Measurements from ENCODE around the gene SMARCB1. TPM values are rescaled to one million over a fixed set of nuclear protein-coding genes. Genes with fewer than 3 reads are reported as not detected.

Gene SMARCB1
- total and polyA plus RNA-seq, 2 of the 4 experiments (the other 2 are of a cell fraction): 110 to 159 TPM

DNA sequence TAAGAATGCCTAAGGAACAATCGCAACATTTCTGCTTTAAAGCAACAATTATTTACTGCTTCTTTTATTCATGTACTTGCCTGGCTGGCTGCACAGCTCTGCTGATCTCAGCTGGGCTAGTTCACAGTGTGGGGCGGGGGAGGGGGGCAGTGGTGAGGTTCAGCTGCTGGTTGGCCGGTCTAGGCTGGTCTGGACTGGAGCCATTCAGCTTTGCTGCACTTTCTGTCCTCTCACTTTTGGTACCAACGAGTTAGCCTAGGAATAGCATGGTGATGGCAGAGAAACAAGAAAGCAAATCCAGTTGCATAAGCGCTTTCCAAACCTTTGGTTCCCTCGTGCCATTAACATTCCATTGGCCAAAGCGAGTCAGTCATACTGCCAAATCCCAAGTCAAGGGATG, 91.5 kb downstream of the SMARCB1 start:
- Histone ChIP-seq H2BK120ac (ENCODE audit: low read depth, low read length) (no peak overlapping the region), H3K56ac (ENCODE audit: extremely low read depth, insufficient read depth, low read length) (no peak overlapping the region), H3K27ac (ENCODE audit: insufficient read depth, low read length) (no peak overlapping the region), H2BK5ac (ENCODE audit: low read depth, low read length, poor library complexity, severe bottlenecking) (no peak overlapping the region), H3K9me3 (ENCODE audit: control insufficient read depth, insufficient read depth, low read length) (no peaks in the 10 kb centered on the region), H3K14ac (replicated peaks; ENCODE audit: low read depth, low read length) (no peak overlapping the region), H3K27me3 (ENCODE audit: control insufficient read depth, insufficient read depth, low read length) (no peaks in the 10 kb centered on the region), H3K4ac (ENCODE audit: low read depth, low read length) (no peak overlapping the region), H2AFZ (replicated peaks; ENCODE audit: low read length, poor library complexity) (no peak overlapping the region), H4K5ac (ENCODE audit: low read depth, low read length) (no peak overlapping the region), H3K79me1 (ENCODE audit: low read depth in 1 of 2, low read length in 2 of 2) (no peaks in the 10 kb centered on the region), H2AK5ac (ENCODE audit: low read depth, low read length) (no peak overlapping the region), H3K18ac (ENCODE audit: low read depth, low read length) (no peak overlapping the region), H3K4me1 (ENCODE audit: control insufficient read depth, insufficient read depth, low read length) (no peaks in the 10 kb centered on the region), H3K9ac (ENCODE audit: low read depth, low read length) (no peak overlapping the region), H3K9me1 (ENCODE audit: insufficient read depth, low read length) (peaks cover 8% of the 10 kb centered on the region; the same call in 1 of the 2 replicates), H2AK9ac (replicated peaks; ENCODE audit: low read depth, low read length, poor library complexity) (no peak overlapping the region), H2BK20ac (ENCODE audit: low read depth, low read length) (no peak overlapping the region), H3K36me3 (ENCODE audit: control insufficient read depth, insufficient read depth, low read length) (peaks cover 1% of the 10 kb centered on the region), H4K91ac (ENCODE audit: insufficient read depth, low read depth, low read length) (no peak overlapping the region), H4K20me1 (ENCODE audit: insufficient read depth, low read length) (no peaks in the 10 kb centered on the region), H3K4me2 (ENCODE audit: low read depth, low read length) (no peak overlapping the region), H3K23ac (ENCODE audit: low read depth, low read length) (no peak overlapping the region), H4K8ac (ENCODE audit: low read depth in 2 of 2, low read length in 2 of 2) (no peak overlapping the region), H3K4me3 (ENCODE audit: insufficient read depth, low read depth, low read length) (no peak overlapping the region), H2BK15ac (ENCODE audit: low read depth, low read length) (no peak overlapping the region)
- CTCF ChIA-PET: no interaction called here
- BruUV-seq (replicated peaks): no TSS peak
- TF ChIP-seq, protein P1, sequence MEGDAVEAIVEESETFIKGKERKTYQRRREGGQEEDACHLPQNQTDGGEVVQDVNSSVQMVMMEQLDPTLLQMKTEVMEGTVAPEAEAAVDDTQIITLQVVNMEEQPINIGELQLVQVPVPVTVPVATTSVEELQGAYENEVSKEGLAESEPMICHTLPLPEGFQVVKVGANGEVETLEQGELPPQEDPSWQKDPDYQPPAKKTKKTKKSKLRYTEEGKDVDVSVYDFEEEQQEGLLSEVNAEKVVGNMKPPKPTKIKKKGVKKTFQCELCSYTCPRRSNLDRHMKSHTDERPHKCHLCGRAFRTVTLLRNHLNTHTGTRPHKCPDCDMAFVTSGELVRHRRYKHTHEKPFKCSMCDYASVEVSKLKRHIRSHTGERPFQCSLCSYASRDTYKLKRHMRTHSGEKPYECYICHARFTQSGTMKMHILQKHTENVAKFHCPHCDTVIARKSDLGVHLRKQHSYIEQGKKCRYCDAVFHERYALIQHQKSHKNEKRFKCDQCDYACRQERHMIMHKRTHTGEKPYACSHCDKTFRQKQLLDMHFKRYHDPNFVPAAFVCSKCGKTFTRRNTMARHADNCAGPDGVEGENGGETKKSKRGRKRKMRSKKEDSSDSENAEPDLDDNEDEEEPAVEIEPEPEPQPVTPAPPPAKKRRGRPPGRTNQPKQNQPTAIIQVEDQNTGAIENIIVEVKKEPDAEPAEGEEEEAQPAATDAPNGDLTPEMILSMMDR (conservative IDR thresholded peaks at IDR 0.05; ENCODE audit: low read depth, low read length): no peak
- no peak for TF ChIP-seq MAFK (IDR thresholded peaks at IDR 0.05; ENCODE audit: low read depth, low read length)
- no peak for TF ChIP-seq FOS (IDR thresholded peaks at IDR 0.05; ENCODE audit: low read depth, low read length)
- no peak for TF ChIP-seq POLR2A (IDR thresholded peaks at IDR 0.05; ENCODE audit: low read depth, low read length)
- no peak for TF ChIP-seq BHLHE40 (IDR thresholded peaks at IDR 0.05; ENCODE audit: low read depth, low read length)
- no peak for TF ChIP-seq MXI1 (IDR thresholded peaks at IDR 0.05; ENCODE audit: borderline replicate concordance, low read depth, low read length)
- TF ChIP-seq CEBPB (IDR thresholded peaks at IDR 0.05; ENCODE audit: low read depth, low read length): no peak
- no peak for TF ChIP-seq RFX5 (IDR thresholded peaks at IDR 0.05; ENCODE audit: low read depth, low read length)
- TF ChIP-seq RCOR1 (IDR thresholded peaks at IDR 0.05; ENCODE audit: insufficient replicate concordance, low read length): no peak
- no peak for TF ChIP-seq USF2 (IDR thresholded peaks at IDR 0.05; ENCODE audit: low read depth, low read length)
- no peak for TF ChIP-seq RAD21 (IDR thresholded peaks at IDR 0.05; ENCODE audit: low read length)
- no peak for TF ChIP-seq NFE2L2 (IDR thresholded peaks at IDR 0.05; ENCODE audit: low read depth, low read length)
- TF ChIP-seq MAZ (IDR thresholded peaks at IDR 0.05; ENCODE audit: borderline replicate concordance, low read depth, low read length): no peak
- TF ChIP-seq SMC3 (IDR thresholded peaks at IDR 0.05; ENCODE audit: low read depth, low read length): no peak
- no peak for TF ChIP-seq CHD1 (IDR thresholded peaks at IDR 0.05; ENCODE audit: low read depth, low read length)
- no peak for ATAC-seq (ENCODE audit: low read depth)
- POLR2A ChIA-PET (ENCODE audit: unreplicated experiment): no interaction called here
- WGBS, 2 experiments (ENCODE audit: extremely low coverage in 2 of 2, insufficient read length in 1 of 2): no CpG with 5 or more reads among the region's 7 CpGs
- intact Hi-C loops (cut with micrococcal nuclease): no loop called here
- no peak for DNase-seq
- in situ Hi-C loops (cut with MboI; ENCODE audit: low sequenced_read_pairs): loop anchor here (5.0 kb wide), 1 partner anchor 59 kb away; no protein-coding TSS in a partner anchor
- dilution Hi-C loops (cut with HindIII; ENCODE audit: low sequenced_read_pairs, unreplicated experiment): no loop called here
